ENCODE measurements around the gene TAS1R3.

- no peak for TF ChIP-seq POLR2A (IDR thresholded peaks at IDR 0.05)
- TF ChIP-seq EP300 (IDR thresholded peaks at IDR 0.05): no peak
Observed at GRCh38 chr1:1364266-1364665, 33.2 kb downstream of the TAS1R3 start.
